ENCODE data around the gene MEX3A.

MEX3A gene

GRCh38 chr1:156101880-156102279 lies 19.6 kb upstream of the MEX3A start:
- peak; percentile 43 for DNase-seq

GRCh38 chr1:156100205-156100995 lies 18.1 kb upstream of the MEX3A start:
- DNase-seq, result no peak

GRCh38 chr1:156099282-156099681 lies 17.0 kb upstream of the MEX3A start:
- DNase-seq, result no peak

- no peak for DNase-seq
These were observed 16.5 kb upstream of the MEX3A start for GRCh38 chr1:156098784-156099183.

- no peak for DNase-seq
These were observed 15.4 kb upstream of the MEX3A start for GRCh38 chr1:156097499-156098178.

- peak; percentile 92 for DNase-seq
These were observed 14.6 kb upstream of the MEX3A start for GRCh38 chr1:156096640-156097391.

- no peak for DNase-seq
These were observed 13.7 kb upstream of the MEX3A start for GRCh38 chr1:156095906-156096508.

- no peak for DNase-seq
These were observed 9.3 kb upstream of the MEX3A start for GRCh38 chr1:156091610-156092009.

- peak; percentile 88 for DNase-seq
These were observed 8.5 kb upstream of the MEX3A start for GRCh38 chr1:156090840-156091188.

- DNase-seq, result no peak
These were observed 8.0 kb upstream of the MEX3A start for GRCh38 chr1:156090138-156090839.

- DNase-seq, result peak; percentile 65
These were observed 7.4 kb upstream of the MEX3A start for GRCh38 chr1:156089704-156090103.

- DNase-seq, result no peak
These were observed 4.0 kb upstream of the MEX3A start for GRCh38 chr1:156086256-156086662.

- DNase-seq, result no peak
These were observed 1.8 kb upstream of the MEX3A start for GRCh38 chr1:156083800-156084790.

- no peak for DNase-seq
These were observed 352 bp downstream of the MEX3A start for GRCh38 chr1:156081917-156082308.

- no peak for DNase-seq
These were observed 917 bp downstream of the MEX3A start for GRCh38 chr1:156081180-156081916.

- no peak for DNase-seq
These were observed 1.4 kb downstream of the MEX3A start for GRCh38 chr1:156080863-156081179.

- DNase-seq, result no peak
These were observed 1.9 kb downstream of the MEX3A start for GRCh38 chr1:156080241-156080862.

- DNase-seq, result no peak
These were observed 2.5 kb downstream of the MEX3A start for GRCh38 chr1:156079762-156080161.

GRCh38 chr1:156078728-156079127 lies 3.5 kb downstream of the MEX3A start:
- no peak for DNase-seq

GRCh38 chr1:156077430-156077760 lies 4.9 kb downstream of the MEX3A start:
- no peak for DNase-seq
